Loucy (cell line): ENCODE results near the gene ADAM22.

Experiments
- H2AFZ ChIP-seq: fragments of 200-600 bp; sonication (generic); 2 replicates; pipeline ENCODE4 v1.6.0; 2016; ENCODE audit warnings: antibody characterized with exemption, mild to moderate bottlenecking, low read length, moderate library complexity
- H3F3A ChIP-seq: fragments of 200-600 bp; 2 replicates; pipeline ENCODE4 v1.6.0; 2016; ENCODE audit warnings: antibody characterized with exemption, low read depth, mild to moderate bottlenecking
- H3K27me3 ChIP-seq: fragments of 200-600 bp; sonication (generic); 2 replicates; pipeline ENCODE4 v1.6.1; 2014; ENCODE audit warnings: low read length, mild to moderate bottlenecking; ENCODE audit not compliant: insufficient read depth, poor library complexity, severe bottlenecking
- H3K36me3 ChIP-seq: fragments of 200-600 bp; sonication (generic); 2 replicates; pipeline ENCODE4 v1.6.1; 2016; ENCODE audit warnings: low read length; ENCODE audit not compliant: insufficient read depth
- H3K4me1 ChIP-seq: fragments of 200-600 bp; sonication (generic); 2 replicates; pipeline ENCODE4 v1.5.1; 2014; ENCODE audit warnings: low read length, mild to moderate bottlenecking; ENCODE audit not compliant: insufficient read depth, poor library complexity, severe bottlenecking
- H3K4me2 ChIP-seq: fragments of 200-600 bp; sonication (generic); 2 replicates; pipeline ENCODE4 v1.6.0; 2014; ENCODE audit warnings: antibody characterized with exemption, low read length, low read depth, mild to moderate bottlenecking; ENCODE audit not compliant: poor library complexity, severe bottlenecking
- H3K4me3 ChIP-seq: fragments of 200-600 bp; sonication (generic); 2 replicates; pipeline ENCODE4 v1.5.1; 2014; ENCODE audit warnings: low read length, mild to moderate bottlenecking, mixed read lengths; ENCODE audit not compliant: poor library complexity, severe bottlenecking
- H3K79me2 ChIP-seq: fragments of 200-600 bp; sonication (generic); 2 replicates; pipeline ENCODE4 v1.6.1; 2014; ENCODE audit warnings: low read length; ENCODE audit not compliant: insufficient read depth
- H3K9ac ChIP-seq: fragments of 200-600 bp; sonication (generic); 2 replicates; pipeline ENCODE4 v1.6.0; 2014; ENCODE audit warnings: mild to moderate bottlenecking, low read depth, low read length, moderate library complexity; ENCODE audit not compliant: poor library complexity, severe bottlenecking
- H3K9me2 ChIP-seq: fragments of 200-600 bp; sonication (generic); replicated peaks from 2 replicates; pipeline ENCODE4 v1.6.1; 2016; ENCODE audit warnings: low read depth, low read length, mixed read lengths
- H3K9me3 ChIP-seq: fragments of 200-600 bp; sonication (generic); 2 replicates; pipeline ENCODE4 v1.6.1; 2014; ENCODE audit warnings: mild to moderate bottlenecking, antibody characterized with exemption, low read length, low read depth; ENCODE audit not compliant: insufficient read depth
- H4K20me1 ChIP-seq: fragments of 200-600 bp; sonication (generic); 2 replicates; pipeline ENCODE4 v1.6.0; 2014; ENCODE audit warnings: antibody characterized with exemption, low read length, mild to moderate bottlenecking; ENCODE audit not compliant: insufficient read depth, poor library complexity, severe bottlenecking
- CTCF ChIP-seq: fragments of 200-600 bp; sonication (generic); conservative IDR thresholded peaks from 2 replicates; pipeline ENCODE4 v1.5.1; 2014; ENCODE audit warnings: mild to moderate bottlenecking, antibody characterized with exemption, low read length
- EZH2phosphoT487 ChIP-seq: fragments of 200-600 bp; IDR thresholded peaks from 2 replicates; pipeline ENCODE4 v1.6.1; 2018; ENCODE audit warnings: antibody characterized with exemption, mild to moderate bottlenecking, moderate library complexity, borderline replicate concordance

The ADAM22 gene

DNA sequence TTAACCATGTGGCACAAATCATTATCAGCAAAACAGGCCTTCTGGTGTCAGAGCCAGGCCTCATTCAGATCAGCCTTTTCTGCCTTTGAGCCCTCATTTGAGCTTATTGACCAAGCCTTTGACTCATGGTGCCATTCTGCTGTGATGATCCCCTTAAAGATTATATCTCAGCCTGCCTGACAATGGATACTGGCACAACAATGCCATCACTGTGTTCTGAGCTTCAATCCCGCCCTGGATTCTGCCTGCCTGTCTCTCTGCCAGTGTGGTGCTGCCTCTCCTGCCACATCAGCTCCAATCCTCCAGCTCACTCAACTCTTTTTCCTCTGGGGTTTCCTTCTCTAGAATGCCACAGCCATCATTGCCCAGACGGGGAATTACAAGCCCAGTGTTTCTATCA lies 233.2 kb downstream of the ADAM22 start:
- Histone ChIP-seq H3K4me3 (no peak overlapping the region), H3K9me3 (no peaks in the 10 kb centered on the region), H4K20me1 (no peaks in the 10 kb centered on the region), H3F3A (no peaks in the 10 kb centered on the region), H2AFZ (no peak overlapping the region), H3K4me2 (no peak overlapping the region), H3K9me2 (no peaks in the 10 kb centered on the region), H3K79me2 (no peaks in the 10 kb centered on the region), H3K4me1 (no peaks in the 10 kb centered on the region), H3K36me3 (no peaks in the 10 kb centered on the region), H3K9ac (no peak overlapping the region), H3K27me3 (no peaks in the 10 kb centered on the region)
- TF ChIP-seq EZH2phosphoT487: no peak
- TF ChIP-seq CTCF: no peak

DNA sequence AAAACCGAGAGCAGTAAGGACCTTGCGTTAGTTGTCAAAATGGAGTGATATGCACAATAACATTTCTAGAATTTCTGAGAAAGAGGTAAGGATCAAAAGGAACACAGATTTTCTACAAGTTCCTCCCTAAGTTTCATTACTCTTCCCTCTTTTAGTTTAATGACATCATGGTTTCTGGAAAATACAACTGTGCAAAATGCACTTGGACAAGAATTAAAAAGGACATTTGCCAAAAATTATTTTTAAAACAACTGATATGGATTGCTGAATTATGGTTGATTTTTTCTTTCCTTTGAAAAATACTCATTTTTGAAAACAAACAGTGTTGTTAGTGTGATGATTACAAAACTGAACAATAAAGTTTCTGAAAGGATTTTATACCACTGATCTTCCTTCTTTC lies 233.7 kb downstream of the ADAM22 start:
- Histone ChIP-seq H3K4me3 (no peak overlapping the region), H3K9ac (no peak overlapping the region), H3K4me2 (no peak overlapping the region), H3K9me3 (no peaks in the 10 kb centered on the region), H3K36me3 (no peaks in the 10 kb centered on the region), H3K4me1 (no peaks in the 10 kb centered on the region), H2AFZ (no peak overlapping the region), H3K79me2 (no peaks in the 10 kb centered on the region), H3F3A (no peaks in the 10 kb centered on the region), H4K20me1 (no peaks in the 10 kb centered on the region), H3K9me2 (no peaks in the 10 kb centered on the region), H3K27me3 (no peaks in the 10 kb centered on the region)
- TF ChIP-seq CTCF (no peak), EZH2phosphoT487 (no peak)

- H2AFZ ChIP-seq: no peak overlapping the region
- TF ChIP-seq EZH2phosphoT487: no peak
- TF ChIP-seq CTCF: peak; percentile 70
- no peak overlapping the region for H3K9ac ChIP-seq
- H3K79me2 ChIP-seq: no peaks in the 10 kb centered on the region
- no peaks in the 10 kb centered on the region for H3K27me3 ChIP-seq
- H3F3A ChIP-seq: no peaks in the 10 kb centered on the region
- H3K4me2 ChIP-seq: no peak overlapping the region
- H3K4me1 ChIP-seq: no peaks in the 10 kb centered on the region
- no peaks in the 10 kb centered on the region for H4K20me1 ChIP-seq
- H3K4me3 ChIP-seq: no peak overlapping the region
- no peaks in the 10 kb centered on the region for H3K9me3 ChIP-seq
- H3K9me2 ChIP-seq: no peaks in the 10 kb centered on the region
- no peaks in the 10 kb centered on the region for H3K36me3 ChIP-seq
Measured at GRCh38 chr7:88169717-88170320, 235.8 kb downstream of the ADAM22 start.
